HS-5 (cell line): ENCODE results near the gene CEMIP2.
A peak's percentile ranks its signal among the peaks of the same experiment; 100 is the strongest.

Experiments used
- DNase-seq: peaks from one replicate; pipeline ENCODE4 v3.0.0-alpha.2; 2012; ENCODE audit warnings: low read depth

CEMIP2 gene

GRCh38 chr9:71748280-71748743 is 20.0 kb downstream of the CEMIP2 start:
- DNase-seq = peak; percentile 47

- DNase-seq = no peak
These were observed 20.7 kb downstream of the CEMIP2 start for GRCh38 chr9:71747576-71747975.

GRCh38 chr9:71746758-71747125 is 21.6 kb downstream of the CEMIP2 start:
- no peak for DNase-seq

GRCh38 chr9:71746023-71746757 is 22.1 kb downstream of the CEMIP2 start:
- DNase-seq = no peak

GRCh38 chr9:71744754-71745521 is 23.4 kb downstream of the CEMIP2 start:
- no peak for DNase-seq

DNA sequence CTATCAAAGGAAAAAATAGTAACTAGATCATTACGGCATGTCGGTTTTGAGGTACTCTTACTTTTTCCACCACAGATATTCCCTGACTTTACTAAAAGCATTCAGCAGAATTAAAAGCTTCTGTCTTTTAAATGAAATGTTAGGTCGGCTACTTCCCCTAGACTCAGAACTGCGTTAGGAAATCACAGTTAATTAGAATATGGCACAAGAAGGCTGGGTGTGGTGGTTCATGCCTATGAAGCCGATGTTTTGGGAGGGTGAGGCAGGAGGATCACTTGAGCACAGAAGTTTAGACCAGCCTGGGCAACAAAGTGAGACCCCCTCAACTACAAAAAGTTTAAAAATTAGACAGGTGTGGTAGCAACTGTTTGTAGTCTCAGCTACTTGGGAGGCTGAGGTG is 24.4 kb downstream of the CEMIP2 start:
- DNase-seq = no peak

DNA sequence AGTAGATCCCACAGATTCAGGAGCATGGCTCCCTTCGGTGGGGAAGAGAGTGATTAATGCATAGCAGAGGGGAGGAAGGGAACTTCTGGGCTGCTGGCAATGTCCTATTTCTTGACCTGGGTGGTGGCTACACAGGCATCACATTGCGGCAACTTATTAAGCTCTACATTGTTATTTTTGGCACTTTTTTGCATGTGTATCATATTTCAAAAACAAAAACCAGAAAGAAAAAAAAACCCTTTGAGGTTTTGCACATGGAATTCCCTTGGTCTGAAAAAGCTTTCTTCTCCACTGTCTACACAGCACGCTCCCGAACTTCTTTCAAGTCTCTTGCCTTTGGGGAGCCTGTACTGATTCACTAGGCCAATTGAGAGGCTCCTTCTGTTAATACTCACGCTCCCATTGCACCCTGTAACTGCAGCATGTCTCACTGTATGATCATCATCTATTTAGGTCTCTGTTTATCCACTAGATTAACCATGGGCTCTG is 25.1 kb downstream of the CEMIP2 start:
- no peak for DNase-seq

DNA sequence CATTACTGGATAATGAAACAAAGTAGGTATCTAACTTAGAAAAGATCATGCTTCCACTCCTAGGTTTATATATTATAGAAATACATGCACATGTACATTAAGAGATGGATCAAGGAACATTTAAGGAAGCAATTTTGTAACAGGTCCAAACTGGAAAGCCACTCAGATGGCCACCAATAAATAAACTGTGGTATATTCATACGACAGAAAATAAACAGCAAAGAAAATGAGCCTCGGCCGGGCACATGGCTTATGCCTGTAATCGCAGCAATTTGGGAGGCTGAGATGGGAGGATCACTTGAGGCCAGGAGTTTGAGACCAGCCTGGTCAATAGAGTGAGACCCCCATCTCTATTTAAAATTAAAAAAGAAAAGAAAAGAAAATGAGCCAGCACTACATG is 25.6 kb downstream of the CEMIP2 start:
- DNase-seq = no peak

DNA sequence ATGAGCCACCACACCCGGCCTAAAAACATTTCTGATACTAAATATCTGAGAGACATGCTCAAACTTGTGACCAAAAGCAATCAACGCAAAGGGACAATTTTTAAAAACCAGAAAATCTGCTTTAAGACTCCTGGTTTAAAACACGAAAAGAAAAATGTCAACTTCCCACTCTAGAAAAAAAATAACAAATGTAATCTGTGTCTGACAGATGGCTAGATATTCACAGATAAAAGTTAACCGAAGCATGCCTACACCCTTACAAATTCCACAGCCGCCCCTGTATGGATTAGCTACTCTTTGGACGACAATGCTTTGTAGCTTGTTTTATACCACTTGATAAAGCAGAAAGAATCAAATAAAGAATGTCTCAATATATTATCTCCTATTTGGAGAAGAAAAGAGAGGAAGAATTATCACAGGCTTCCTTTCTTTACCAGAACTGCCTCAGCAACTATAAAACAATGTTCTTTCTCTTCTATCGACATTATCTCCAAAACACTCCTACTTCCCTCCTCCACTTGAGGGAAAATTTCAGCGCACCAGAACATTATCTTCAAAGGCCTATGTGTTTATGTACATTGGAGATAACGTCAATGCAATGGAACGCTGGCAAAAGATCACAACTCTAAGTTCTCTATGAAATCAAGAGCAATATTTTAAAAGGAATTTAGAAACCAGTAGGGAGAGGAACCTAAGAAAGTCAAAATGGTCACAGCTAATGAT is 26.2 kb downstream of the CEMIP2 start:
- no peak for DNase-seq

GRCh38 chr9:71740199-71740598 is 28.1 kb downstream of the CEMIP2 start:
- no peak for DNase-seq

DNA sequence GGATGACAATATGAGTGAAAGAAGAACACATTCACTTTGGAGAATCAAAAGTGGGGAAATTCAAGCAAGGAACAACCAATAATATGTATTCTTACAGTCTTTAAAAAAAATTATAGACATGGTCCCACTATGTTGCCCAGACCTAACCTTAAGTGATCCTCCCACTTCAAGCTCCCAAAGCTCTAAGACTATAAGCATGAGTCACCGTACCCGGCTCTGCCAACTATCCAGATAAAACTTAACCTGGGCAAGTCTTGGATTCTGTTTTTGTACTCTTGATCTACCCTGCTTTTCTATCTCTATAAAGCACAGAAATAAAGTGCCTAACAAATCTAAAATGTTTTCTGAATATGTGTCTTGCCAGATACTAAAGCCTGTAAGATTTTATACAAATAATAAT is 30.9 kb downstream of the CEMIP2 start:
- no peak for DNase-seq

DNA sequence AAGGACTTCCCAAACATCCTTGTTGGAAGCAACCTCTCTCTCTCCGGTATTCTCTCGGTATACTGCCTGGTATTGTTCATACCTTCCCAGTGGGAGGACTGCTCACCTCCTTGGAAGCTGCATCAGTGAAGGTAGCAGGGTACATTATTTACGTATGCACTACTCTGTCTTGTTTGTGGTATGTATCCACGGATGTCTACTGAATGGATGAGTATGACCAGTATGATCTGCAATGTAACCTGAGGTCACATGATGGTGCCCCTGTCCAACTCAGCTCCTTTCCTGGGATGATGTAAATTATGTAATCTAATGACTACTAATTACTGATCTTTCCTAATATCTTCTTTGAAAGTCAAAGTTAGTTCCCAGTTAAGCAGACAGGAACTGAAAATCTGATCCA is 32.1 kb downstream of the CEMIP2 start:
- DNase-seq = no peak

DNA sequence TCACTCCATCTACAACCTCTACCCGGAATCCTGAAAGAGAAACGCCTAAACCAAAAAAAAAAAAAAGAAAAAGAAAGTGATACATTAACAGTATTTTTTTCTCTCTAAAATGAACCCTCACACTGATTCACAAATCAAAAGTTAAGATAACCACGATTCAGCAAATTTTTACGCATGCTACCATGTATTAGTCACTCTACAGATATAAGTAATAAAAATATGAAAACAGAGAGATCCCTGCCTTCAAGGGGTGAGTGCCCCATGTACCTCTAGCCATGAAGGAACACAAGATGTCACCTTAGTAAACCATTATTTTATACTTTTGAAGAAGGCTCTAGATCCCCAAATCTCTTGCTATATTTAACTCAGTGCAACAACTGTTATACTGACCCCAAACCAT is 33.4 kb downstream of the CEMIP2 start:
- no peak for DNase-seq

DNA sequence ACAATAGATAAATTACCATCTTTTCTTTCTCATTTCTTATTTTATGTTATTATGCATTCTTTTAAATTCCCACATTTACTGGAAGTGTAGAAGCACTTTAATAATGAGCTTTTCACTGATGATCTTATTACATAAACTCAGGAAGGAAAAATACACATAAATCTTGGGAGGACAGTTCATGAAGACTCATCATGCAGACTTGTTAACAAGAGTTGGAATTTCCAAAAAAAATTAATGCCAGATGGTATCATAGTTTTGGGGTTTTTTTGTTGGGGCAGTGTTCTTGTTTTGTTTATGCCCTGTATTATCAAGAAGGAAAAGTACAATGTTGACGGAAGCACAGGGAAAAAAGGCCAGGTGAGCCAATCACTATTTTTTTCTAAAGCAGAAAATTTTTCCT is 35.1 kb downstream of the CEMIP2 start:
- DNase-seq = no peak

- DNase-seq = no peak
These were observed 38.3 kb downstream of the CEMIP2 start for GRCh38 chr9:71729816-71730526.

DNA sequence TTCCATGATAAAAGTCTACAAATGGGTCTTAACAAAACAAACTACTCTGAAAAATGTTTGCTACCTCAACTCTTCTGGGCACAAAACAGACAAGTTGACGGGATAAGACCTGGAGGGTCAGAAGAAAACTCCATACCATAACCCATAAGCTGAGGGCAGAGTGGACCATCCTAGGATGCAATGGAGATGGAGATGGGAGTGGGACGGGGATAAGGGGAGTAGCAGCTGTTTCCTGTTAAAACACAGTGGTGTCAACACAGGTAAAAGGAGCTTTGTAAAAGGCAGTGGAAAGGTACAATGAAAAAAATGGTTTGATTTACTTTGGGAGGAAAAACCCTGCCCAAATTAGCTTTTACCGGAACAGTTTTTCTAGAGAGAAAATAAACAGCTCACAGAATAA is 41.6 kb downstream of the CEMIP2 start:
- no peak for DNase-seq

DNA sequence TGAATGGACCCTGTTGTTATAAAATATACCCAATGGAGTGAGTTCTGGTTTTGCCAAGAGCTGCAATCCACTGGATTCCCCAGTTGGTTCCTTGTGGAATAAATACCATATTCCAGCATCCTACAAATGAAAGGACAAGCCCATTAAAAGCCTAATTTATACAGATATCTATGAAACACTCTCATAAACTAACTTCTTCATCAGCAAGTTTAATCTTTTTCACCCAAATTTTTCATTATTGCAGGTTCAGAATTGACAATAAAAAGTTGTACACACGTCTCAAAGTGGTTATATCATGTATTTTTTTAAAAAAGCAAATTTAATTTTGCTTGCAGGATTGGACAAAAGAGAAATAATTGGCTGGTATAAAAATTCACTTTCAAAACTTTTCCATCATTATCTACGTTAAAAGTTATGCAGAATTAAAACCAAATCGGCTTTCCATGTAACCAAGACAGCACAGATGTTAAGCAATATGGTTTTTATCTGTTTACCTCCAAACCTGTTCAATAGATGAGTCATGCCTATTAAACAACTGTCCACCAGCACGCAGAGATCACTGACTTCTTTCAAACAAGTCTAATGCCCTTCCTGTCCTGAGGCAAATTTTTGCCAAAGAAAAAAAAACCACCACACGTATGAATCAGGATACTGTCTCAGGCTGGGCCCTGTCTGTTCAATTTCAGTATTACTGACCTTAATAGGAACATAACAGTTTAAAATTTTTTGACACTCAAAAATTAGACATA is 42.5 kb downstream of the CEMIP2 start:
- peak; percentile 42 for DNase-seq

GRCh38 chr9:71721855-71722254 is 46.5 kb downstream of the CEMIP2 start:
- DNase-seq = no peak

DNA sequence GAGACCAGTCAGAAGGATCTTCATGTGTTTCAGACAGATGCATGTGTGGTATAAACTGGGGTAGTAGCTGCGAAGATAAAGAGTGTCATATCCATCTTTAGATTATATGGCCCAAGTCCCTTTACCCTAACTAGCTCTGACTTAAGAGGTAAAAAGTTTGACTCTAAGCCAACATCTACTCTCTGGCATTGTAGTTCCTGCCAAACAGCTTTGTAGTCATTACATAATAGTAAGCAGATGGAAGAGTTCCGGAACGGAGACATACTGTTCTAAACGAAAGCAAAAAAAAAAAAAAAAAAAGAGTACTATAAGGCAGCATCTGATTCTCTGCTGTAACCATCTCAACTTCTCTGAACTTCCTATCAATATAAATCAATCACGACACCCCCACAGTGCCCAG is 48.8 kb downstream of the CEMIP2 start:
- DNase-seq = no peak

GRCh38 chr9:71719088-71719487 is 49.2 kb downstream of the CEMIP2 start:
- DNase-seq = no peak

- DNase-seq = no peak
These were observed 52.0 kb downstream of the CEMIP2 start for GRCh38 chr9:71716138-71716909.
